Subcutaneous adipose tissue (tissue), 4 donors: ENCODE data around the gene UMODL1. TPM values are rescaled to one million over a fixed set of nuclear protein-coding genes. Genes with fewer than 3 reads are reported as not detected.

ENCODE experiments used
- CTCF ChIP-seq: fragments of 450-650 bp; IDR thresholded peaks from one replicate; pipeline ENCODE4 v1.5.1; 2016; ENCODE audit warnings: low read depth, mild to moderate bottlenecking, control low read depth, antibody characterized with exemption, moderate library complexity
- total RNA-seq, 4 donors: library from RNA; depleted of rRNA; stranded (reverse); fragments of >200 nt; gene quantifications; one replicate each; pipeline ENCODE4 v1.1.0, GENCODE V29; 2016

The UMODL1 gene
- total RNA-seq, 4 donors from 2014 or later, result 0.17 to 0.19 TPM; not detected in 2

GRCh38 chr21:42172596-42173483, 101.7 kb downstream of the UMODL1 start:
- no peak for TF ChIP-seq CTCF

DNA sequence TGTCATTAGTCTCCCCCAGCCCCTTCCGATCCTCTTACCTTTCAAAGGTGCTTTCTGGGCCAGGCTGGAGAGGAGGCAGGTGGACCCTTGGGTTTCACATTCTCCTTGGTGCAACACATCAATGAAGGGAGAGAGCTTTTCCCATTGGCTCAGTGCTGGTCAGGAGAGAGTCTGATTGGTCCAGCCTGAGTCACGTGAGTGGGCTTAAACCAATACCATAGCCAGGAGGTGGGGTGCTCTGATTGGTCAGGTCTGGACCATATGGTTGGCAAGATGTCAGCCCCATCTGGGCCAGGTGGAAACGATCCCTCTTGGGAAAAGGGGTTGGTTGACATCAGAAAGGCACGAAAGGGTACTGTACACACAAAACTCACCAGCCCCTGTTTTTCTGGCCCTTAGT, 103.1 kb downstream of the UMODL1 start:
- no peak for TF ChIP-seq CTCF

- TF ChIP-seq CTCF, result no peak
Observed at GRCh38 chr21:42175110-42175710, 104.1 kb downstream of the UMODL1 start.

DNA sequence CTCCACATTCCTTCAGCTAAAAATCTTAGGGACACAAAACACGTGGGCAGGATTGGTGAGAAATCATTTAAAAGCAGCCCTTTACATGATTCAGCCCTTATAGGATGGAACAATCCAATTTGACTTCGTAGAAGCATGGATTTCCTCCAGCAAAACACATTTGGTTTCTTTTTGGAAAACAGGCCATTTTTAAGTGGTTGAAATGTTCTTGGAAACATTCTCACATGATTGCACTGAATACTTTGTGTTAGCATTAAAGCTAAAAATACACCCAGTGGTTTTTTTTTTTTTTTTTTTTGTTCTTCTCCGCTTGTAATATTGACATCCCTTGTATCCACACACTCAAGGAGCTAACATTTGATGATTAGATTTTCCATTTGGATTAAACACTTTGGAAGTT, 105.7 kb downstream of the UMODL1 start:
- TF ChIP-seq CTCF, result no peak

DNA sequence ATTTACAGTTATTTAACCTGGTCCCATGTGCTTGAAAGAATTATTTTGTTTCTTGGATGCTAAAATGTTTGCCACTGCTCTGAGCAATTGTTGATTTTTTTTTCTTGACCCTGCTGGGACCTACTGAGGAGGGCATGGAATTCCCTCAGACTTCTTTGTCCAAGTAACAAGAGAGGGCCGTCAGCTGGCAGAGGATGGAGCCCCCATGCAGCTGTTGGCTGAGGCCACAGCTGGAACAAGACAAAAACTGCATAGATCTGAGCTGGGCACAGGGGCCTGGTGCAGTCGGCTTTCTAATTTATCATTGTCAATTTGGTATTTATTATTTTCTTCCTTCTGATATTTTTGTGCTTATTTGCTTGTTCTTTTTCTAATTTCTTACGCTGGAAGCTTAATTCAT, 108.2 kb downstream of the UMODL1 start:
- TF ChIP-seq CTCF, result no peak

GRCh38 chr21:42182713-42183371, 111.7 kb downstream of the UMODL1 start:
- TF ChIP-seq CTCF, result no peak
